ENCODE data around the gene FAM13C. TPM values are rescaled to one million over a fixed set of nuclear protein-coding genes. Genes with fewer than 3 reads are reported as not detected.

FAM13C gene
- total RNA-seq, 1 donor from 2014 or later: 5.9 TPM

- no peaks in the 10 kb centered on the region for H3K9me3 Mint-ChIP-seq (ENCODE audit: low read depth)
Observed at GRCh38 chr10:59266321-59266720, 96.0 kb downstream of the FAM13C start.

GRCh38 chr10:59265141-59265540, 97.2 kb downstream of the FAM13C start:
- H3K4me1 Mint-ChIP-seq (ENCODE audit: low read depth): peaks cover 2% of the 10 kb centered on the region
- H3K36me3 Mint-ChIP-seq (ENCODE audit: insufficient read depth): peaks cover 4% of the 10 kb centered on the region
- no peak overlapping the region for H3K4me3 Mint-ChIP-seq (ENCODE audit: low read depth)
- H3K9me3 Mint-ChIP-seq (ENCODE audit: low read depth): no peaks in the 10 kb centered on the region
- TF ChIP-seq CTCF (IDR thresholded peaks at IDR 0.05; ENCODE audit: unreplicated experiment): no peak
- H3K27ac Mint-ChIP-seq: no peak overlapping the region
- no peak for DNase-seq (ENCODE audit: low spot score, unreplicated experiment)
- no peaks in the 10 kb centered on the region for H3K27me3 Mint-ChIP-seq

More at GRCh38 chr10:59266321-59266720, 96.0 kb downstream of the FAM13C start:
- DNase-seq (ENCODE audit: low spot score, unreplicated experiment): no peak
- no peak overlapping the region for H3K4me3 Mint-ChIP-seq (ENCODE audit: low read depth)
- no peak overlapping the region for H3K27ac Mint-ChIP-seq
- peaks cover 2% of the 10 kb centered on the region for H3K4me1 Mint-ChIP-seq (ENCODE audit: low read depth)
- no peak for TF ChIP-seq CTCF (IDR thresholded peaks at IDR 0.05; ENCODE audit: unreplicated experiment)
- H3K27me3 Mint-ChIP-seq: no peaks in the 10 kb centered on the region
- H3K36me3 Mint-ChIP-seq (ENCODE audit: insufficient read depth): peaks cover 4% of the 10 kb centered on the region

GRCh38 chr10:59258890-59259289, 103.5 kb downstream of the FAM13C start:
- H3K4me3 Mint-ChIP-seq (ENCODE audit: low read depth): no peak overlapping the region
- H3K27me3 Mint-ChIP-seq: no peaks in the 10 kb centered on the region
- H3K9me3 Mint-ChIP-seq (ENCODE audit: low read depth): no peaks in the 10 kb centered on the region
- no peaks in the 10 kb centered on the region for H3K36me3 Mint-ChIP-seq (ENCODE audit: insufficient read depth)
- peaks cover 6% of the 10 kb centered on the region for H3K4me1 Mint-ChIP-seq (ENCODE audit: low read depth)
- no peak overlapping the region for H3K27ac Mint-ChIP-seq
- no peak for DNase-seq (ENCODE audit: low spot score, unreplicated experiment)
- no peak for TF ChIP-seq CTCF (IDR thresholded peaks at IDR 0.05; ENCODE audit: unreplicated experiment)

- Mint-ChIP-seq H3K27me3 (no peaks in the 10 kb centered on the region), H3K9me3 (ENCODE audit: low read depth) (no peaks in the 10 kb centered on the region), H3K4me3 (ENCODE audit: low read depth) (no peak overlapping the region), H3K36me3 (ENCODE audit: insufficient read depth) (no peaks in the 10 kb centered on the region), H3K27ac (no peak overlapping the region), H3K4me1 (ENCODE audit: low read depth) (peaks cover 4% of the 10 kb centered on the region)
- no peak for TF ChIP-seq CTCF (IDR thresholded peaks at IDR 0.05; ENCODE audit: unreplicated experiment)
- DNase-seq (ENCODE audit: low spot score, unreplicated experiment): no peak
Observed at GRCh38 chr10:59257224-59257623, 105.1 kb downstream of the FAM13C start.

- Mint-ChIP-seq H3K27me3 (no peaks in the 10 kb centered on the region), H3K36me3 (ENCODE audit: insufficient read depth) (no peaks in the 10 kb centered on the region), H3K27ac (no peak overlapping the region), H3K4me1 (ENCODE audit: low read depth) (peaks cover 4% of the 10 kb centered on the region), H3K4me3 (ENCODE audit: low read depth) (no peak overlapping the region), H3K9me3 (ENCODE audit: low read depth) (no peaks in the 10 kb centered on the region)
- no peak for DNase-seq (ENCODE audit: low spot score, unreplicated experiment)
- no peak for TF ChIP-seq CTCF (IDR thresholded peaks at IDR 0.05; ENCODE audit: unreplicated experiment)
Observed at GRCh38 chr10:59255463-59255862, 106.9 kb downstream of the FAM13C start.
